GM18873 (cell line): Measurements from ENCODE around the gene NUBP2.

Experiments used
- ATAC-seq: cut with Tn5 transposase; IDR thresholded peaks from one replicate; pipeline ENCODE4 v1.9.1; 2021; ENCODE audit warnings: mild to moderate bottlenecking, moderate library complexity, moderate number of reproducible peaks; ENCODE audit not compliant: unreplicated experiment, low FRiP score

Gene NUBP2

GRCh38 chr16:1781758-1782407 lies 877 bp upstream of the NUBP2 start:
- ATAC-seq = no peak

GRCh38 chr16:1784977-1785845 lies 2.5 kb downstream of the NUBP2 start:
- ATAC-seq = no peak

- no peak for ATAC-seq
Observed at GRCh38 chr16:1785846-1786170, 3.0 kb downstream of the NUBP2 start.

- ATAC-seq = no peak
Observed at GRCh38 chr16:1786242-1787055, 3.7 kb downstream of the NUBP2 start.

- no peak for ATAC-seq
Observed at GRCh38 chr16:1787056-1787321, 4.2 kb downstream of the NUBP2 start.

- no peak for ATAC-seq
Observed at GRCh38 chr16:1787322-1788094, 4.7 kb downstream of the NUBP2 start.

GRCh38 chr16:1788095-1788707 lies 5.4 kb downstream of the NUBP2 start:
- ATAC-seq = no peak

- ATAC-seq = no peak
Observed at GRCh38 chr16:1788708-1789100, 5.9 kb downstream of the NUBP2 start.

- ATAC-seq = no peak
Observed at GRCh38 chr16:1789643-1790045, 6.9 kb downstream of the NUBP2 start.

- ATAC-seq = no peak
Observed at GRCh38 chr16:1790261-1790610, 7.5 kb downstream of the NUBP2 start.

GRCh38 chr16:1790611-1791255 lies 8.0 kb downstream of the NUBP2 start:
- no peak for ATAC-seq

- no peak for ATAC-seq
Observed at GRCh38 chr16:1791256-1791942, 8.6 kb downstream of the NUBP2 start.

- ATAC-seq = no peak
Observed at GRCh38 chr16:1791943-1792812, 9.4 kb downstream of the NUBP2 start.

GRCh38 chr16:1792836-1793577 lies 10.2 kb downstream of the NUBP2 start:
- ATAC-seq = no peak

GRCh38 chr16:1793578-1794220 lies 10.9 kb downstream of the NUBP2 start, which contains the start of gene IGFALS:
Gene IGFALS (minus strand): TSS chr16:1793705. CDS start chr16:1793652, 53 bp downstream.
- ATAC-seq = no peak

GRCh38 chr16:1794221-1794871 lies 11.6 kb downstream of the NUBP2 start:
- no peak for ATAC-seq
